ENCODE data around the gene MTCP1. TPM values are rescaled to one million over a fixed set of nuclear protein-coding genes. Genes with fewer than 3 reads are reported as not detected.

MTCP1 gene, protein sequence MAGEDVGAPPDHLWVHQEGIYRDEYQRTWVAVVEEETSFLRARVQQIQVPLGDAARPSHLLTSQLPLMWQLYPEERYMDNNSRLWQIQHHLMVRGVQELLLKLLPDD
- total RNA-seq (2022; extraction: Qiagen RNA extraction; ENCODE audit: low read depth): 11.7 to 19.1 TPM (median 18.0 TPM) in 5 replicates

DNA sequence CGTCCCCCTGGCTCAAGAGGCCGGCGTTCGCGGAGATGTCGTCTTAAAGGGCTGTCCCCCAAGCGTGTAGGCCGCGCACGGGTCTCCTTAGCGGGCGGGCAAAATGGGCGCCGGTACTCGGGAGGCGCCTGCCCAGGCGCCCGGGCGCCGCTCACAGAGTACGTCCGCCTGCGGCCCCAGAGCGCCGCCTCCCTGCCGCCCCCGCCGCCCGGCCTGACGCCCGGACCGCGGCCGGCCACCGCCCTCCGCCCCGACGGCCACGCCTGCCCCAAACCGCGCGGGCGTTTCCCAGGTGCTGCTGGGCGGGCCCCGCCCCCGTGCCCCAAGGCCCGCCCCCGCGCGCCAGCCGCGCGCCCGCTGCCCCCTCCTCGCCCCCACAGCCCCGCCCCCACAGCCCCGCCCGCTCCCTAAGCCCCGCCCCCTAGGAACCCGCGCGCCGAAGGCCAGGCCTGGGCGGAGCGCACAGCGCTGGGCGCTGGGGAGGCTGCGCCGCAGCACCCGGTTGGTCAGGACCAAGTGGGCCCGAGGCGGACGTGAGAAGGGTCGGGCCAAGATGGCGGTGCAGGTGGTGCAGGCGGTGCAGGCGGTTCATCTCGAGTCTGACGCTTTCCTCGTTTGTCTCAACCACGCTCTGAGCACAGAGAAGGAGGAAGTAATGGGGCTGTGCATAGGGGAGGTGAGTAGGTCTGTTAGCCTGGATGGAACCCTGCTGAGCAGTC, at the start of gene MTCP1, which contains the start of the genes BRCC3 and CMC4:
Gene MTCP1 (minus strand): TSS at position 162 of the 719 bp plus-strand sequence. CDS start 5,126 bp downstream, outside the sequence.
Gene BRCC3 (plus strand): TSS at position 534 of the 719 bp plus-strand sequence. CDS start 20 bp downstream, at position 554.
Gene CMC4 (minus strand): TSS at position 162 of the 719 bp plus-strand sequence. CDS start 7,113 bp downstream, outside the sequence.

DNA sequence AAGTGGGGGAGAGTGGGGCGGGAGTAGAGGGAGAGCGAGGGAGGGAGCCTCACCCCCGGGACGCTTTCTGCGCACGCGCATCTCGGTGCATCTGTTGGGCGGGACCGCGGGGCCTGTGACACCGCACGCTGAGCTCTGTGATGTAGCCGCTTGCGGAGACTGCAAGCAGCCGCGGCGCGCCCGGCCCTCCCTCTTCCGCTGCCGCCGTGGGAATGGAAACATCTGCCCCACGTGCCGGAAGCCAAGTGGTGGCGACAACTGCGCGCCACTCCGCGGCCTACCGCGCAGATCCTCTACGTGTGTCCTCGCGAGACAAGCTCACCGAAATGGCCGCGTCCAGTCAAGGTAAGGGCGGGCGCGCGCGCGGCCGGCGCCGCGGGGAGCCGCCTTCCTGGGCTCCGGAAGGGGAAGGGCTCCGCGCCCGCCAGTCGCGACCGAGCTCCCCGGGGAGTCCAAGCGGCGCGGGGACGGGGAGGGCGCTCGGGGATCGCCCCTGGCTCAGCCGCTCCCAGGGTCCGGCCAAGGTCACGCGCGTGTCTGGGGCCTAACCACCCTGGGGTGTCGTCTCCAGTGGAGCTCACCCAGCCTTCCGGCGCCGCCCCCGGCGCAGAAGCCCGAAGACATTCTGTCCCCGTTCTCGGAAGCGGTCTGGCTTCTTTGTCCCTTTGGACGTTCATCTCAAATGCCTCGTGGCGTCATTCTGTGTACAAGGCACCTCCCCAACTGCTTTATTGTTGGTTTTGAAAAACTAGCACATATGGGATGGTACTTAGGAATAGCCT, 44.0 kb downstream of the MTCP1 start, which contains the start of gene FUNDC2:
Gene FUNDC2 (plus strand): TSS at position 118 of the 782 bp plus-strand sequence. CDS start 95 bp downstream, at position 213.

DNA sequence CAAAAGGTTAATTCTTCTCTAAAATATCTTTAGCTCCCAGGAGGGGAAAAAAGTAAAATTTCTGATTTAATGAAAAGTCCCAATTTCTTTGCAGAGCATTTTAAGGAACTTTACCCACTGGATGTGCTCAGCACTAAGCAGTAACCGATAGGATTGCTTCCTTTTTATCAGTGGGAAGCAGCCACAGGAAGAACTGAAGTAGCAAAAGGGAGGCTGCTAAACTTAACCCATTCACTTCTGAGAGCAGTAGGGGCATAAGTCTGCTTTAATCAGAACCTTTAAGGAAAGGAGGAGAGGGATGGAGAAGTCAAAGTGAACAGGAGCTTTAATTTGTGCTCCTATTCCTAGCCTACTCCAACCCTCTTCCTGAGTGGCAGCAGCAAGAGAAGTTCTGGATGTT, 48.4 kb downstream of the MTCP1 start, which contains the start of gene F8:
Gene F8 (minus strand): TSS at position 139 of the 400 bp plus-strand sequence. CDS start 171 bp downstream, outside the sequence.

Other genes starting within 250 kb of the MTCP1 start
- gene SMIM9, start 236.5 kb downstream of the MTCP1 start, total RNA-seq (2022; extraction: Qiagen RNA extraction; ENCODE audit: low read depth): not detected in 5 replicates
- gene F8A1, start 184.8 kb downstream of the MTCP1 start, total RNA-seq (2022; extraction: Qiagen RNA extraction; ENCODE audit: low read depth): 57.7 to 98.9 TPM (median 87.7 TPM) in 5 replicates
- gene F8, start 48.4 kb downstream of the MTCP1 start, total RNA-seq (2022; extraction: Qiagen RNA extraction; ENCODE audit: low read depth): 3.6 to 4.5 TPM (median 3.9 TPM) in 5 replicates
- 85.1 to 121 TPM (median 107 TPM) in 5 replicates for gene FUNDC2, start 44.3 kb downstream of the MTCP1 start, total RNA-seq (2022; extraction: Qiagen RNA extraction; ENCODE audit: low read depth)
- 15.4 to 16.6 TPM (median 15.7 TPM) in 5 replicates for gene CMC4, start within 50 bp of the MTCP1 start, total RNA-seq (2022; extraction: Qiagen RNA extraction; ENCODE audit: low read depth)
- gene BRCC3, start 372 bp upstream of the MTCP1 start, total RNA-seq (2022; extraction: Qiagen RNA extraction; ENCODE audit: low read depth): 23.3 to 31.0 TPM (median 26.7 TPM) in 5 replicates
- 50.8 to 68.4 TPM (median 52.3 TPM) in 5 replicates for gene VBP1, start 145.3 kb upstream of the MTCP1 start, total RNA-seq (2022; extraction: Qiagen RNA extraction; ENCODE audit: low read depth)
- gene RAB39B, start 193.4 kb upstream of the MTCP1 start, total RNA-seq (2022; extraction: Qiagen RNA extraction; ENCODE audit: low read depth): 0.62 to 1.1 TPM (median 0.73 TPM) in 5 replicates